ENCODE data around the gene TLE4.
"Not testable (repeated sequence)": the region's sequence is repeated elsewhere in the genome, so short reads cannot be mapped to it uniquely, and the experiment has no call there.

TLE4 gene

GRCh38 chr9:79603222-79603920 lies 31.6 kb downstream of the TLE4 start:
- no peak for TF ChIP-seq CTCF (conservative IDR thresholded peaks at IDR 0.05; ENCODE audit: low read depth, low read length)
- H3K4me3 ChIP-seq (ENCODE audit: low read length): no peak overlapping the region
- DNase-seq (ENCODE audit: low read depth): no peak

- DNase-seq (ENCODE audit: low read depth): no peak
- TF ChIP-seq CTCF (conservative IDR thresholded peaks at IDR 0.05; ENCODE audit: low read depth, low read length): no peak
These were observed 32.4 kb downstream of the TLE4 start for GRCh38 chr9:79604149-79604548.

GRCh38 chr9:79604921-79605562 lies 33.3 kb downstream of the TLE4 start:
- no peak for DNase-seq (ENCODE audit: low read depth)
- TF ChIP-seq CTCF (conservative IDR thresholded peaks at IDR 0.05; ENCODE audit: low read depth, low read length): no peak
- H3K4me3 ChIP-seq (ENCODE audit: low read length): no peak overlapping the region

More at GRCh38 chr9:79604149-79604548, 32.4 kb downstream of the TLE4 start:
- no peak overlapping the region for H3K4me3 ChIP-seq (ENCODE audit: low read length)

- DNase-seq (ENCODE audit: low read depth); H3K4me3 ChIP-seq (ENCODE audit: low read length): not testable (repeated sequence)
These were observed 34.8 kb downstream of the TLE4 start for GRCh38 chr9:79606529-79606928.

- no peak for DNase-seq (ENCODE audit: low read depth)
- H3K4me3 ChIP-seq (ENCODE audit: low read length): no peak overlapping the region
These were observed 37.8 kb downstream of the TLE4 start for GRCh38 chr9:79609468-79610018.

DNA sequence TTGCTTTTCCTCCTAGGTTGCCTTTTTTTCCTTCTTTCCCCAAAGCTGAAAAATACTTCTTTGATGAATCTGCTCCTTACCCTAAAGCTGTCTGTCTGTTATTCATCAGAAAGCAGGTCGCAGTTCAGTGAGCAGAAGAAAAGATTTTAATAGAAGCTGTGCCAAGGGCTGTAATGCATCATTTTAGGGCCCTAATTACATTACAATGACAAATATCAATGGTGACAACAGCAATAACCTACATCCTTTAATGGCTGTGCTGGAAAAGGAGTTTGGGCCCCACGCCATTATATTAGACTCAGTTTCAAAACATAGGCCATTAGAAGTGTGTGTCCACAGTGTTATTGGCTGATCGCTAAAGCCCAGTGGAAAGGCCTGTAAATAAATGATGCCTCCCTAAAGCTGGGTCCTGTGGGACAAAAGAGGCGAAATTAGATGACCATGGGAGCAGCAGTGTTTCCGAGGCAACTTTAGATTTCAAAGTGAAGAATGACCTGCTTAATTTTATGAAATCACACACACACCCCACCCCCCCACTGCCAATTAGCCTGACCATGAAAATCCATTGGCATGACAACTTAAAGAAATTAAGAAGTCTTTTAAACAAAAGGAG lies 38.4 kb downstream of the TLE4 start:
- no peak for TF ChIP-seq CTCF (conservative IDR thresholded peaks at IDR 0.05; ENCODE audit: low read depth, low read length)
- DNase-seq (ENCODE audit: low read depth): peak; percentile 46
- H3K4me3 ChIP-seq (ENCODE audit: low read length): no peak overlapping the region

More at GRCh38 chr9:79609468-79610018, 37.8 kb downstream of the TLE4 start:
- no peak for TF ChIP-seq CTCF (conservative IDR thresholded peaks at IDR 0.05; ENCODE audit: low read depth, low read length)

DNA sequence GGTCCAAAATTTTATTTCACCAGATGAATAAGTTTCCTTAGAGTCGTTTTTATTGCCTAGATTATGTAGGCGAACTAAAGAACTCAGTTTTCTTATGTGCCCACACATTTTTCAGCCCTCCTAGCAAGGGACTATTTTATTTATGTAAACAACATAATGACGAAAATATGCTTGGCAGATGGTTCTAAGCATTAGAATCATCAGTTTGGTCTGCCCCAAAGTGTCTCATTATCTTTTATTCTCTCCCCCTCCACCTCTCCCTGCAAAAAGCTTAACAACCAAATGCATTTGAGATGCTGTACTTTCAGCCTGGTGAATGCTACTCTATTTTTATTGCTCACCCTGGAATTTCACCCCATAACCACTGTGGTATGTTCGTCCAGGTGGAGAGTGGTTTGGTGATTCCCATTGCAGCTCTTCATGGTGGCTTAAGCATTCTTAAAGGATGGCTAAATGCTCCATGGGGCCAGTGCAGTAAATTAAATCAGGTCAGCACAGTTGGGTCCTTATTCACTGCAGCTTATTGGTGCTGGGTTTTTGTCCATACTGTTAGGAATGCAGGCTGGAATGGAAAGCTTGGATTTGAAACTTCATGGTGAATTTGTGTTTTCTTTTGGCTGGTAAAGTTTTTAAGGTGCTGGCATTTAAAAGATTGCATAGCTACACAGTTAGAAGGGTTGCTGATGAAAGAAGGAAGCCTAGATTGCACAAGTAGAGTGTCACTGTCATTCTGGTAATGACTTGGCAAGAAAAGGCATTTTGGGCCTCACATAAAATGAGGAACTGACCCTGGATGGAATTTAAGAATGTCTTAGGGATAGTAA lies 39.2 kb downstream of the TLE4 start:
- peak; percentile 52 for DNase-seq (ENCODE audit: low read depth)
- no peak for TF ChIP-seq CTCF (conservative IDR thresholded peaks at IDR 0.05; ENCODE audit: low read depth, low read length)
- no peak overlapping the region for H3K4me3 ChIP-seq (ENCODE audit: low read length)

Data from retinal pigment epithelial cell (primary cell).